CD4-positive, alpha-beta T cell treated with Interleukin-15 for 4 hours (primary cell): ENCODE data around the gene MAD1L1.
"Not testable (repeated sequence)": the region's sequence is repeated elsewhere in the genome, so short reads cannot be mapped to it uniquely, and the experiment has no call there.

ENCODE experiments used
- DNase-seq: peaks from one replicate; pipeline ENCODE4 v3.0.0-alpha.2; 2020; ENCODE audit warnings: low spot score

Gene MAD1L1

GRCh38 chr7:2173189-2173827 lies 59.4 kb downstream of the MAD1L1 start:
- DNase-seq: no peak

- no peak for DNase-seq
Observed at GRCh38 chr7:2172311-2173188, 60.2 kb downstream of the MAD1L1 start.

GRCh38 chr7:2171855-2172254 lies 60.9 kb downstream of the MAD1L1 start:
- no peak for DNase-seq

GRCh38 chr7:2170576-2171521 lies 61.9 kb downstream of the MAD1L1 start:
- no peak for DNase-seq

GRCh38 chr7:2169923-2170575 lies 62.7 kb downstream of the MAD1L1 start:
- DNase-seq: no peak

GRCh38 chr7:2168615-2169311 lies 64.0 kb downstream of the MAD1L1 start:
- no peak for DNase-seq

- no peak for DNase-seq
Observed at GRCh38 chr7:2166625-2167280, 66.0 kb downstream of the MAD1L1 start.

- DNase-seq: no peak
Observed at GRCh38 chr7:2165610-2166594, 66.8 kb downstream of the MAD1L1 start.

GRCh38 chr7:2165239-2165609 lies 67.5 kb downstream of the MAD1L1 start:
- DNase-seq: no peak

GRCh38 chr7:2164646-2165045 lies 68.1 kb downstream of the MAD1L1 start:
- no peak for DNase-seq

GRCh38 chr7:2163600-2164555 lies 68.9 kb downstream of the MAD1L1 start:
- DNase-seq: no peak

GRCh38 chr7:2162959-2163358 lies 69.8 kb downstream of the MAD1L1 start:
- no peak for DNase-seq

GRCh38 chr7:2162004-2162902 lies 70.5 kb downstream of the MAD1L1 start:
- not testable (repeated sequence) for DNase-seq

GRCh38 chr7:2159176-2159520 lies 73.6 kb downstream of the MAD1L1 start:
- no peak for DNase-seq

- DNase-seq: no peak
Observed at GRCh38 chr7:2158331-2159175, 74.2 kb downstream of the MAD1L1 start.
